GM10847 (cell line): Measurements from ENCODE around the gene SH3RF3.

Source experiments
- POLR2A ChIP-seq: IDR thresholded peaks from 2 replicates; pipeline ENCODE4 v1.6.1; 2011; ENCODE audit not compliant: insufficient read length; ENCODE audit errors: extremely low read depth

SH3RF3 gene

DNA sequence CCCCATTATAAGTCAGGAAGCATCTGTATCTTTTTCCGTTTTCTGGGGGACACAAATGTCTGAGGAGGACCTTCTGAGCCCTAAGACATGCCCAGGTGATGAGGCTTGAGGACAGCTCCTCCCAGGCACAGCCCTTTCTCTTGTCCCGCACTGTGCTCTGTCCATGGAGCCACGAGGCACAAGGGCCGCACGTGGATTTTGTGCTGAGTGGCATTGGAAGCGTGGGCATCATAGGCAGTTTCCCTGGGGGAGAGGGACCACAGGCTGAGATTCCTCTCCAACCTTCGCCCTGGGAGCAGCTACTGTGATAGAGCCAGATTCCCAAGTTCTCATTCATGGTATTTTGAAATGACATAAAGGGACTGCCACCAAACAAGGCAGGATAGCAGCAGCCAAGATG lies 139.9 kb downstream of the SH3RF3 start:
- TF ChIP-seq POLR2A, result no peak

DNA sequence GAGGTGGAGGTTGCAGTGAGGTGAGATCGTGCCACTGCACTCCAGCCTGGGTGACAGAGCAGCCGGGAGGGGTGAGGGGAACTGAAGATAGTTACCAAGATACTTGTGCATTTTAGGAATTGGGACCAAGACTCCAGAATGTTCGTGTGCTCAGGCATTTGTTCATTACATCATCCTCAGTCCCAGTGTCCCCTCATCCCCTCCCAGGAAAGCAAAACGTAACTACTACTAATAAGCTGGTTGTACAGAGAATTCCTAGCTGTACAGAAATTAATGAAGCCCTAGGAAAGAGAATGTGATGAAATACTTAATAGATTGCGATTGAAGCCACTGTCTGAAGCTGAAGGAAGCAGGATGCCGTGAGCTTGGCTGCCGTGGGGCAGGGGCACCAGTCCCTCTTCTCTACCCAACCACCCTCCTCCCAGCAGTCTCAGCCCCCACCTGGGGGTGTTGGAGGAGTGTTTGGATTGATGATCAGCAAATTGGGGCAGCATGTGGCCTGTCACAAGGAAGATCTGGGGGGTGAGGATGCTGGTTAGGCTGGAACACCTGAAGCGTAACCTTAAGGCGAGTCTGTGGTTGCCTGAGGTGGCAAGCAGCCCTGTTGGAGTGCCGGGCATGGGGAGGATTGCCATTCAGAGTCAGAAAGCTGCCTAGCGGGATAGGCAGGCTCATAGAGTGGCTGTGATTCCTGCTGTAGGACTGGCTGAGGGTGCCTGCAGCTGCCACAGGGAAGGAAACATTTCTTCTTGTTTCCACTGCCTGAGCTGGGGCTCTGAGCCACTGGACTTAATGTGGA lies 140.9 kb downstream of the SH3RF3 start:
- no peak for TF ChIP-seq POLR2A

GRCh38 chr2:109270505-109271312 lies 141.7 kb downstream of the SH3RF3 start:
- no peak for TF ChIP-seq POLR2A

DNA sequence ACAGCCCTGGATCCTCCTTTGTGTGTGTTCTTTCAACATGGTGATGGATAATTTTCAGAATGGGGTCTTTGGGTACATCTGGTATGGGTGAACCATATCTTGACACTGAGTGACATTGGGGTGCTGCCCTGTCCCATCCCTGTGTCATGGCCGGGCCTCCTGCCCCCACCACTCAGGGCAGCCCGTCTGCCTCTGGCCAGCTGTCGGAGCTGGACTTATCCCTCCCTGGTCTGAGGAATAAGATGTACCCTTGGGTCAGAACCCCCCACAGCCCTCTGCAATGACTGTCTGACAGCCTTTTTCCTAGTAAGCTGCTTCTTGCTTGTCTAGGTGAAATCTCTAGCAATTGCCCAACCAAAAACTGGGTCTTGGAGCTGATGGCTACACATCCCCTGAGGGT lies 142.9 kb downstream of the SH3RF3 start:
- no peak for TF ChIP-seq POLR2A

- TF ChIP-seq POLR2A, result no peak
Observed at GRCh38 chr2:109272461-109272860, 143.5 kb downstream of the SH3RF3 start.

- no peak for TF ChIP-seq POLR2A
Observed at GRCh38 chr2:109275120-109276012, 146.4 kb downstream of the SH3RF3 start.

DNA sequence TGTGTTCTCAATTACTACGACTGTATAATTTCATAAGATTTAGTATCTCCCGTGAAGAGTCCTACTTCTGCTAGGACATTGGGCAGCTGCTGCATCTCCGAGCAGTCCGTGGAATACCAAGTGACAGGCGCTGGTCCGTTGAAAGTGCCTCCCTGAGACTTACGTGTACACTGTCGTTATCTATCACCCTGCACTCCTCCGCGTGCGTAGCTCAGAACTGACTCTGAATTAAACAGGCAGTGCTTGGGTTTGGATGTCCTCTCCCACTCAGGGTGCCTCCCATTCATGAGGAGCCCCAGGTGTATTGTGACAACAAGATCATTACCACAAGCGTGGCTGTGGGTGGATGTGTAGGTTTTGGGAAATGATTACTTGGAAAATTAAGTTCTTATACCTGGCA lies 148.4 kb downstream of the SH3RF3 start:
- TF ChIP-seq POLR2A, result no peak

GRCh38 chr2:109279243-109279860 lies 150.3 kb downstream of the SH3RF3 start:
- TF ChIP-seq POLR2A, result no peak

DNA sequence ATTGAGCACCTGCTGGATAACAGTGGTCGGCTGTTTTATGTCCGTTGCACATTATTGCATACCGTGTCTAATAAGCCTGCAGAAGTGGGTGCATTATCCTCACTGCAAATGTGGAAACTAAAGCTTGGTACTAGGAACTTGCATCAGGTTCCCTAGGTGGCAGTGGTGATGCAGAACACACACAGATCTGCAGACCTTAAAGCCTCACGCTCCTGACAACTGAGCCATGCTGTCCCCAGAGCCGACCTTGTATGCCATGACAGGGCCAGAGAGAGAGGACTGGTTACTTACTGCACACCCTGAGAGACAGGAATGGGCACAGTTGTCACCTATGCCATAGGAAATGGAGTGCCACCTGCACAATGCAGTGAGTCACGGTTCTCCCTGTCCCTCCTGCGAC lies 151.8 kb downstream of the SH3RF3 start:
- TF ChIP-seq POLR2A, result no peak

- TF ChIP-seq POLR2A, result no peak
Observed at GRCh38 chr2:109282360-109282759, 153.4 kb downstream of the SH3RF3 start.

- no peak for TF ChIP-seq POLR2A
Observed at GRCh38 chr2:109282865-109283264, 153.9 kb downstream of the SH3RF3 start.

DNA sequence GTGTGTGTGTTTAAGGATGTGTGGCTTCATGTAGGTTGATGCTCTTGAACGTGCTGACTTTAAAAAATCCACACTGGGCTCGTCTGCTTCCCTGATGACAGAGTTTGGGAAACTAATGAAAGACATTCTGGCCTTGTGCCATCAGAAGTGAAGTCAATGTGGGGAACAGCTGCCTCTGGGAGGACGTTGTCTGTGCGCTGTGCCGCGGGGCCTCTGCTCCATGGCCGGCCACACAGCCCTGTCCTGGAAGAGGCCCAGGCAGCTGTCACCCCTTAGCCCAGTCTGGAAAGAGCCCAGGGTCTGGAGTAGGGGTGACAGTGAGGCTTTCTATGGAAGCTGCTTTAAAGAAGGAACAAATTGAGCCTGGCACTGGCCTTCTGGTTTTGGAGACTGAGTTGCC lies 155.8 kb downstream of the SH3RF3 start:
- TF ChIP-seq POLR2A, result no peak

DNA sequence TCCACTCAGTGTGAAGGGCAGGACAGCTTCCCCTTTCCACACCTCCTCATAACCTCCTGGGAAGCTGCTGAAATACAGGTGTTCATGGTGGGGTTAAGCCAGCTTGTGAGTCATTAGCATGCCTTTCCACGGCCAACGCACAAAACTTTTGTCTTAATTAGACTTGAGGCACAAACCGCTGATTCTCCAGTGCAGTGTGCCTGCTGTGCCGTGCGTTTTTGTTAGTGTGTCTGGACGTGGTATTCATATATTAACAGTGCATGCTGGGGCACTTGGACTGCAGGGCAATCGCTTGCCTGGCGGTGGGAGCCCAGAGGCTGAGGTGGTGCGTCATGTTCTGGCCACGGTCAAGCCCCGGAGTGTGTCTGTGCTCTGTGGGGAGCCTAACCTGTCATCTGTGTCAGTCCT lies 156.2 kb downstream of the SH3RF3 start:
- TF ChIP-seq POLR2A, result no peak

GRCh38 chr2:109287413-109287812 lies 158.4 kb downstream of the SH3RF3 start:
- no peak for TF ChIP-seq POLR2A

GRCh38 chr2:109287838-109288237 lies 158.8 kb downstream of the SH3RF3 start:
- TF ChIP-seq POLR2A, result no peak
